Esophagus squamous epithelium (tissue), 4 donors: Measurements from ENCODE around the gene XIRP2.

ENCODE experiments used
- POLR2A ChIP-seq, 4 donors: fragments of 450-650 bp; IDR thresholded peaks; one replicate each; pipeline ENCODE4 v1.6.1; 2017; ENCODE audit warnings: antibody characterized with exemption in 4 of 4, mild to moderate bottlenecking in 4 of 4, moderate library complexity in 3 of 4
- TF ChIP-seq, protein P1 (sequence below), 6 experiments: fragments of 450-650 bp in 4 of 6; fragments of 200-600 bp in 2 of 6; sonication (generic) in 2 of 6; IDR thresholded peaks; one replicate each; pipeline ENCODE4 v1.5.1; 2016 to 2019; ENCODE audit warnings: antibody characterized with exemption in 6 of 6, mild to moderate bottlenecking in 4 of 6, moderate library complexity in 4 of 6

GRCh38 chr2:167052825-167053224 lies 164.5 kb downstream of the XIRP2 start:
- TF ChIP-seq, protein P1, sequence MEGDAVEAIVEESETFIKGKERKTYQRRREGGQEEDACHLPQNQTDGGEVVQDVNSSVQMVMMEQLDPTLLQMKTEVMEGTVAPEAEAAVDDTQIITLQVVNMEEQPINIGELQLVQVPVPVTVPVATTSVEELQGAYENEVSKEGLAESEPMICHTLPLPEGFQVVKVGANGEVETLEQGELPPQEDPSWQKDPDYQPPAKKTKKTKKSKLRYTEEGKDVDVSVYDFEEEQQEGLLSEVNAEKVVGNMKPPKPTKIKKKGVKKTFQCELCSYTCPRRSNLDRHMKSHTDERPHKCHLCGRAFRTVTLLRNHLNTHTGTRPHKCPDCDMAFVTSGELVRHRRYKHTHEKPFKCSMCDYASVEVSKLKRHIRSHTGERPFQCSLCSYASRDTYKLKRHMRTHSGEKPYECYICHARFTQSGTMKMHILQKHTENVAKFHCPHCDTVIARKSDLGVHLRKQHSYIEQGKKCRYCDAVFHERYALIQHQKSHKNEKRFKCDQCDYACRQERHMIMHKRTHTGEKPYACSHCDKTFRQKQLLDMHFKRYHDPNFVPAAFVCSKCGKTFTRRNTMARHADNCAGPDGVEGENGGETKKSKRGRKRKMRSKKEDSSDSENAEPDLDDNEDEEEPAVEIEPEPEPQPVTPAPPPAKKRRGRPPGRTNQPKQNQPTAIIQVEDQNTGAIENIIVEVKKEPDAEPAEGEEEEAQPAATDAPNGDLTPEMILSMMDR (IDR thresholded peaks at IDR 0.05), result no peak
- no peak for TF ChIP-seq POLR2A (IDR thresholded peaks at IDR 0.05)
